OCI-LY3 (cell line): ENCODE data around the gene PPY.

Experiments used
- EZH2phosphoT487 ChIP-seq: fragments of 200-600 bp; shearing (Covaris generic); IDR thresholded peaks from 2 replicates; pipeline ENCODE4 v1.6.1; 2018; ENCODE audit warnings: antibody characterized with exemption, mixed run types, low read depth
- TF ChIP-seq, protein P1 (sequence below): fragments of 200-600, 300-600 bp; sonication (generic); IDR thresholded peaks from 2 replicates; pipeline ENCODE4 v1.5.1; 2014; ENCODE audit warnings: antibody characterized with exemption, low read length, low read depth

DNA sequence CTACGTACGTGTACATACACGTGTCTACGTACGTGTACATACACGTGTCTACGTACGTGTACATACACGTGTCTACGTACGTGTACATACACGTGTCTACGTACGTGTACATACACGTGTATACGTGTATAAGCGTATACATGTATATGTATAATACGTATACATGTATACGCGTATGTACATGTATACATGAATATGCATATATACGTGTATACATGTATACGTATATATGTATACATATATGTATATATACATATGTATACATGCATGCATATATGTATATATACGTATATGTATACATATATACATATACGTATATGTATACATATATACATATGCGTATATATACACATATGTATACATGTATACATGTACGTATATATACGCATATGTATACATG is 33.6 kb upstream of the PPY start:
- TF ChIP-seq, protein P1, sequence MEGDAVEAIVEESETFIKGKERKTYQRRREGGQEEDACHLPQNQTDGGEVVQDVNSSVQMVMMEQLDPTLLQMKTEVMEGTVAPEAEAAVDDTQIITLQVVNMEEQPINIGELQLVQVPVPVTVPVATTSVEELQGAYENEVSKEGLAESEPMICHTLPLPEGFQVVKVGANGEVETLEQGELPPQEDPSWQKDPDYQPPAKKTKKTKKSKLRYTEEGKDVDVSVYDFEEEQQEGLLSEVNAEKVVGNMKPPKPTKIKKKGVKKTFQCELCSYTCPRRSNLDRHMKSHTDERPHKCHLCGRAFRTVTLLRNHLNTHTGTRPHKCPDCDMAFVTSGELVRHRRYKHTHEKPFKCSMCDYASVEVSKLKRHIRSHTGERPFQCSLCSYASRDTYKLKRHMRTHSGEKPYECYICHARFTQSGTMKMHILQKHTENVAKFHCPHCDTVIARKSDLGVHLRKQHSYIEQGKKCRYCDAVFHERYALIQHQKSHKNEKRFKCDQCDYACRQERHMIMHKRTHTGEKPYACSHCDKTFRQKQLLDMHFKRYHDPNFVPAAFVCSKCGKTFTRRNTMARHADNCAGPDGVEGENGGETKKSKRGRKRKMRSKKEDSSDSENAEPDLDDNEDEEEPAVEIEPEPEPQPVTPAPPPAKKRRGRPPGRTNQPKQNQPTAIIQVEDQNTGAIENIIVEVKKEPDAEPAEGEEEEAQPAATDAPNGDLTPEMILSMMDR: no peak
- no peak for TF ChIP-seq EZH2phosphoT487
